ENCODE results near the gene NAALADL2. TPM values are rescaled to one million over a fixed set of nuclear protein-coding genes. Genes with fewer than 3 reads are reported as not detected.

NAALADL2 gene
- total and polyA plus RNA-seq, 2 donors (not counting 3 experiments of a cell fraction or from before 2014, with no cell fraction given), result 1.1 to 4.0 TPM

- intact Hi-C loops (cut with micrococcal nuclease), result no loop called here
- no peaks in the 10 kb centered on the region for H3K9me1 ChIP-seq (replicated peaks; ENCODE audit: control insufficient read depth, extremely low read depth, insufficient read depth, low read length)
- H3K9me3 ChIP-seq (replicated peaks; ENCODE audit: control insufficient read depth, insufficient read depth, low read length), result no peaks in the 10 kb centered on the region
- H3K4me1 ChIP-seq (ENCODE audit: control insufficient read depth, extremely low read depth, insufficient read depth, low read length), result no peaks in the 10 kb centered on the region
- ChIA-PET CTCF (interaction anchor here (1.1 to 1.5 kb wide), 2 partner anchors 9 to 16 kb away, joined by 3 read pairs; no protein-coding TSS in a partner anchor), POLR2A (no interaction called here)
- BruUV-seq (replicated peaks), result no TSS peak
- H3K36me3 ChIP-seq (ENCODE audit: control insufficient read depth in 2 of 2, extremely low read depth in 1 of 2, insufficient read depth in 2 of 2, low read length in 2 of 2), result no peaks in the 10 kb centered on the region
- no peak overlapping the region for H2AFZ ChIP-seq (ENCODE audit: low read depth, low read length)
- FAIRE-seq (no peak), DNase-seq (ENCODE audit: low read depth, low spot score) (no peak)
- H3K79me2 ChIP-seq (ENCODE audit: control insufficient read depth, insufficient read depth, low read length), result no peaks in the 10 kb centered on the region
- H3K27ac ChIP-seq (ENCODE audit: insufficient read depth, low read depth, low read length), result no peak overlapping the region
- dilution Hi-C loops (cut with MboI; ENCODE audit: extremely low pct_ligation_motif_present, low sequenced_read_pairs), result no loop called here
- H3K4me2 ChIP-seq (ENCODE audit: insufficient read depth, low read length), result no peak overlapping the region
- H3K27me3 ChIP-seq (ENCODE audit: control insufficient read depth in 2 of 2, insufficient read depth in 2 of 2, low read length in 2 of 2), result no peaks in the 10 kb centered on the region
- H3K4me3 ChIP-seq (replicated peaks in 1 of 3; ENCODE audit: insufficient read depth in 1 of 3, low read depth in 1 of 3, low read length in 3 of 3), result no peak overlapping the region
- no peak overlapping the region for H3K9ac ChIP-seq (replicated peaks; ENCODE audit: extremely low read depth, insufficient read depth, low read length)
- no peak for TF ChIP-seq MYC (IDR thresholded peaks at IDR 0.05; ENCODE audit: low read depth, low read length)
- TF ChIP-seq POLR2A (IDR thresholded peaks at IDR 0.05; ENCODE audit: low read depth, low read length), result no peak
- no peak for TF ChIP-seq FOS (IDR thresholded peaks at IDR 0.05; ENCODE audit: borderline replicate concordance, insufficient read depth, low read length)
- no peak for TF ChIP-seq MAX (IDR thresholded peaks at IDR 0.05; ENCODE audit: insufficient read depth, insufficient read length)
- no peak for TF ChIP-seq JUN (IDR thresholded peaks at IDR 0.05; ENCODE audit: borderline replicate concordance, insufficient read depth, insufficient read length, low read depth)
- TF ChIP-seq CTCF (IDR thresholded peaks at IDR 0.05; ENCODE audit: extremely low read depth in 1 of 2, insufficient read depth in 1 of 2, low read depth in 1 of 2, low read length in 2 of 2), result no peak
- no peak for TF ChIP-seq POLR2AphosphoS5 (IDR thresholded peaks at IDR 0.05; ENCODE audit: insufficient read depth, low read depth, low read length)
- TF ChIP-seq GATA2 (IDR thresholded peaks at IDR 0.05; ENCODE audit: insufficient read depth, insufficient read length, low read depth, low read length), result no peak
- no peak for TF ChIP-seq EZH2 (IDR thresholded peaks at IDR 0.05; ENCODE audit: borderline replicate concordance, low read depth, low read length, severe bottlenecking)
- H4K20me1 ChIP-seq (replicated peaks; ENCODE audit: control insufficient read depth, extremely low read depth, insufficient read depth, low read length), result no peaks in the 10 kb centered on the region
Observed at GRCh38 chr3:175598740-175599139, 739.6 kb downstream of the NAALADL2 start.

Data from endothelial cell of umbilical vein (primary cell).